ENCODE data around the gene ABHD17A. TPM values are rescaled to one million over a fixed set of nuclear protein-coding genes. Genes with fewer than 3 reads are reported as not detected.
A peak's percentile ranks its signal among the peaks of the same experiment; 100 is the strongest.
"Not testable (repeated sequence)": the region's sequence is repeated elsewhere in the genome, so short reads cannot be mapped to it uniquely, and the experiment has no call there.

ABHD17A gene
- total RNA-seq, 1 donor from 2014 or later = 60.4 TPM

DNA sequence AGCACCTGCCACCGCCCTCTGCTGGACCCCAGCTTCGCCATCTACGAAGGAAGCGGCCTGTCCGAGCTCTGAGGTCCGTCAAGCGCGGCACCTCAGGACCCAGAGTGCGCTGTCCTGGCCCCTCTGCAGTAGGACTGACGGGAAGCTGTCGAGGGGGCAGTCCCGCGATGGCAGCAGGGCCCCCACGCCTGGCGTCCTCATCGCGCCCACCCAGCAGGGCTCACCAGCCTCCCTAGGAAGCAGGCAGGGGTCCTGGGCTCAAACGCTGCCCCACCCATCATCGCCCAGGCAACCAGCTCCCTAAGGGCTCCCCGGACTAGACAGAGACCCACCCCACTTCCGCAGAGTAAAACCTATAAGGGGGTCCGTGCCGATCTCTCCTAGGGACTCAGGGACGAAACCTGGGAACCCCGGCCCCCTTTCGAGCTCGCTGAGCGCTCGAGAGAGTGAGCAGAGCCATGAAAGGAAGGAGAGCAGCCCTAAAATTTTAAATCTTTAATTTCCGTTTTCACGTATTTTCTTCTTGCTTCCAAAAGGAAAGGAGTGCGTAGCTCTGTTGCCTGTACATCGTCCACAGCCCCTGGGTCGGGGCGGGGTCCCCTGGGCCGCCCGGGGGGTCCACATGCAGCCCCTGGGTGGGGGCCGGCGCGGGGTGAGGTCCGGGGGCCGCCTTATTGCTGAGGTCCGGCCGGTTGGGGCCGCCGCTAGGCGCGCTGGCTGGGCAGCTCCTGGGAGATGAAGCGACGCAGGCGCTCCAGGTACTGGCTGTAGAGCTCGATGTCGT is 8.6 kb downstream of the ABHD17A start:
- H3K4me3 Mint-ChIP-seq = peak overlapping the region; percentile 98
- H3K36me3 Mint-ChIP-seq = not testable (repeated sequence)

DNA sequence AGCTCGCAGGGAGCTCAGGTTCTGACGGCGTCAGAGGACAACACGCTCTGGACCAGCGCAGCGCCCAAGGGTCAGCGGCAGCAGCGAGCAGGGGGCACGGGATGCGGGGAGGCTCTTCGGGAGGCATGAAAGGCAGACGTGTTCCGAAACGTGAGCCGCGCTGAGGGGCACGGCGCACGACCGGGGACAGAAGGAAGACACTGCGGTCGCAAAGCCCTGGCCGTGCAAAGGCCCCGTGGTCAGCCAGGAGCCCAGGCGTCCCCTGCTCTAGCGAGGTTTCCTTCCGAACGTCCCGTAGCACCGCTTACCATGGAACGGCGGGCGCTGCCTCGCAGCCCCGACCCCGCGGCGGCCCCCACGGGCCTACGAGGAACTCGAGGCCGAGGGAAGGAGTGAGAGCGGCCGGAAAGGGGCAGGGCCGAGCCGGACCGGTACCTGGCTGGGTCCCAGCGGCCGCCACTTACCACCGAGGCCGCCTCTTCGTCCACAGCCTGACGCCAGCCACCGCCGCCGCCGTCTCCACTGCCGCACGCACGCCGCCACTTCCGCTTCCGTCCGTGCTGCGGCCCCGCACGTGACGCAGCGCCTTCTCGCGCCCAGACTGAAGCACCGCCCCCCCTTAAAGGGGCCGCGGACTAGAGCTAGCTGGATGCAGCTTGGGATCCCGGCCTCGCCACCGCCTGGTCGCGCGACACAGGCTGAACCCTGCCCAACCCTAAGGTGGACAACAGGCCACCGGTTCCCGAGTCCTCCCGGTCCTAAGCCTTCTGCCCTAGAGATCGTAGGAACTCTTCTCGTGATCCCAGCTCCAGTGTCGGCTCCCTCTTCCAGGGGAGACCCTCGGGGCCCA is 9.4 kb downstream of the ABHD17A start:
- Mint-ChIP-seq H3K36me3 (no peaks in the 10 kb centered on the region), H3K27me3 (no peaks in the 10 kb centered on the region), H3K9me3 (no peaks in the 10 kb centered on the region), H3K4me1 (ENCODE audit: unreplicated experiment) (peaks cover 16% of the 10 kb centered on the region), H3K27ac (peak overlapping the region; percentile 90), H3K4me3 (peak overlapping the region; percentile 98)
- DNase-seq (ENCODE audit: extremely low spot score, unreplicated experiment) = peak; percentile 90
- TF ChIP-seq, protein P1, sequence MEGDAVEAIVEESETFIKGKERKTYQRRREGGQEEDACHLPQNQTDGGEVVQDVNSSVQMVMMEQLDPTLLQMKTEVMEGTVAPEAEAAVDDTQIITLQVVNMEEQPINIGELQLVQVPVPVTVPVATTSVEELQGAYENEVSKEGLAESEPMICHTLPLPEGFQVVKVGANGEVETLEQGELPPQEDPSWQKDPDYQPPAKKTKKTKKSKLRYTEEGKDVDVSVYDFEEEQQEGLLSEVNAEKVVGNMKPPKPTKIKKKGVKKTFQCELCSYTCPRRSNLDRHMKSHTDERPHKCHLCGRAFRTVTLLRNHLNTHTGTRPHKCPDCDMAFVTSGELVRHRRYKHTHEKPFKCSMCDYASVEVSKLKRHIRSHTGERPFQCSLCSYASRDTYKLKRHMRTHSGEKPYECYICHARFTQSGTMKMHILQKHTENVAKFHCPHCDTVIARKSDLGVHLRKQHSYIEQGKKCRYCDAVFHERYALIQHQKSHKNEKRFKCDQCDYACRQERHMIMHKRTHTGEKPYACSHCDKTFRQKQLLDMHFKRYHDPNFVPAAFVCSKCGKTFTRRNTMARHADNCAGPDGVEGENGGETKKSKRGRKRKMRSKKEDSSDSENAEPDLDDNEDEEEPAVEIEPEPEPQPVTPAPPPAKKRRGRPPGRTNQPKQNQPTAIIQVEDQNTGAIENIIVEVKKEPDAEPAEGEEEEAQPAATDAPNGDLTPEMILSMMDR (conservative IDR thresholded peaks at IDR 0.05) = no peak

More for the DNA sequence above, 8.6 kb downstream of the ABHD17A start:
- DNase-seq (ENCODE audit: extremely low spot score, unreplicated experiment); H3K9me3 Mint-ChIP-seq; H3K27me3 Mint-ChIP-seq: not testable (repeated sequence)
- H3K27ac Mint-ChIP-seq = peak overlapping the region; percentile 90
- TF ChIP-seq, protein P1 (conservative IDR thresholded peaks at IDR 0.05) = peak; percentile 35
- H3K4me1 Mint-ChIP-seq (ENCODE audit: unreplicated experiment) = peaks cover 16% of the 10 kb centered on the region

GRCh38 chr19:1875265-1875645 is 10.0 kb downstream of the ABHD17A start:
- Mint-ChIP-seq H3K4me1 (ENCODE audit: unreplicated experiment) (peaks cover 16% of the 10 kb centered on the region), H3K27ac (peak overlapping the region; percentile 89), H3K4me3 (peak overlapping the region; percentile 98)
- not testable (repeated sequence) for H3K36me3 Mint-ChIP-seq; H3K9me3 Mint-ChIP-seq; DNase-seq (ENCODE audit: extremely low spot score, unreplicated experiment); H3K27me3 Mint-ChIP-seq

DNA sequence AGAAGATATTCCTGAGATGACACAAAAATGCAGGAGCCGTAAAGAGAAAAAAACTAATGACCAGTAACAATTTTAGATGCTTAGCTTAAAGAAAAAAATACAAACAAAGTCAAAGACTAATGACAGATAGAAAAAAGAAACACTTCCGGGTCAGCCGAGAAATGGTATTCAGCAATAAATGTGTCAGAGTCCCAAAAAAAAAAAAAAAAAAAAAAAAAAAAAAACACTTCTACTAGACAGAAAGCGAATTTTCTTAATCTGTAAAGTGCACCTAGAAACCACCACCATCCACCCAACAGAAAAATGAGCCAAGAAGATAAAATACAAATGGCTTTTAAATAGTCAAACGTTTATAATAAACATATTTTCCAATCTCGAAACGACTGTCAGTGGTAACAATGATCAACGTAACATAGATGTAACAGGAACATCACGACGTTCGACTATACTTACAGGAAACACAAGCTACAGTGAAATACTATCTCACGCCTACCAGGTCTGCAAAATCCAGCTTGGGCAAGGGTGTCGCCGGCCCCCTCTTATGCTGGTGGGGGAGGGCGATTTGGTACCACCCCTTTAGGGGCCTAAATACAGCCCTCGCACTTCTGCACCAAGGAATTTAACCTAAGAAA is 10.6 kb downstream of the ABHD17A start:
- TF ChIP-seq, protein P1 (conservative IDR thresholded peaks at IDR 0.05) = no peak
- H3K9me3 Mint-ChIP-seq = no peaks in the 10 kb centered on the region
- peak overlapping the region; percentile 98 for H3K4me3 Mint-ChIP-seq
- DNase-seq (ENCODE audit: extremely low spot score, unreplicated experiment) = no peak
- H3K27ac Mint-ChIP-seq = peak overlapping the region; percentile 89
- H3K36me3 Mint-ChIP-seq = no peaks in the 10 kb centered on the region
- H3K4me1 Mint-ChIP-seq (ENCODE audit: unreplicated experiment) = peaks cover 16% of the 10 kb centered on the region
- H3K27me3 Mint-ChIP-seq = no peaks in the 10 kb centered on the region

- Mint-ChIP-seq H3K27ac (peak overlapping the region; percentile 89), H3K9me3 (no peaks in the 10 kb centered on the region), H3K36me3 (no peaks in the 10 kb centered on the region), H3K4me1 (ENCODE audit: unreplicated experiment) (peaks cover 16% of the 10 kb centered on the region), H3K27me3 (no peaks in the 10 kb centered on the region), H3K4me3 (peak overlapping the region; percentile 98)
- TF ChIP-seq, protein P1 (conservative IDR thresholded peaks at IDR 0.05) = no peak
- no peak for DNase-seq (ENCODE audit: extremely low spot score, unreplicated experiment)
These were observed 11.5 kb downstream of the ABHD17A start for GRCh38 chr19:1873524-1874473.

Data from type B pancreatic cell (in vitro differentiated cells).